PFSK-1 (cell line): ENCODE measurements around the gene MRPS16.

ENCODE experiments used
- FOXP2 ChIP-seq: optimal IDR thresholded peaks from 2 replicates; pipeline ENCODE3; 2011; ENCODE audit warnings: borderline replicate concordance, control low read depth, inconsistent platforms; ENCODE audit not compliant: insufficient read depth; ENCODE audit errors: extremely low read length, extremely low read depth
- POLR2AphosphoS5 ChIP-seq: IDR thresholded peaks from 2 replicates; pipeline ENCODE4 v1.6.1; 2012; ENCODE audit warnings: low read depth, mild to moderate bottlenecking, control low read depth, low read length, moderate library complexity
- REST ChIP-seq, 2 experiments: IDR thresholded peaks; 2 replicates each; pipeline versions ENCODE4 v1.6.1 to v1.8.0; 2011 to 2012; ENCODE audit warnings: low read depth in 2 of 2, low read length in 2 of 2, control low read depth in 1 of 2, inconsistent platforms in 1 of 2, mild to moderate bottlenecking in 1 of 2, moderate library complexity in 1 of 2; ENCODE audit not compliant: insufficient read depth in 1 of 2
- SIN3A ChIP-seq: IDR thresholded peaks from 2 replicates; pipeline ENCODE4 v1.6.1; 2012; ENCODE audit warnings: mild to moderate bottlenecking, low read length, moderate library complexity, borderline replicate concordance; ENCODE audit not compliant: insufficient read depth
- TAF1 ChIP-seq: IDR thresholded peaks from 2 replicates; pipeline ENCODE4 v1.6.1; 2012; ENCODE audit warnings: low read length, control low read depth, borderline replicate concordance; ENCODE audit not compliant: insufficient read depth

Gene MRPS16

GRCh38 chr10:73215749-73216148 is 36.7 kb downstream of the MRPS16 start:
- TF ChIP-seq POLR2AphosphoS5 = no peak
- TF ChIP-seq FOXP2 = no peak
- TF ChIP-seq REST (IDR thresholded peaks at IDR 0.05; ENCODE audit: insufficient read depth in 1 of 2, low read depth in 2 of 2, low read length in 2 of 2) = no peak
- no peak for TF ChIP-seq TAF1
- no peak for TF ChIP-seq SIN3A

GRCh38 chr10:73211106-73211811 is 41.2 kb downstream of the MRPS16 start:
- TF ChIP-seq REST (IDR thresholded peaks at IDR 0.05; ENCODE audit: insufficient read depth in 1 of 2, low read depth in 2 of 2, low read length in 2 of 2) = no peak
- no peak for TF ChIP-seq POLR2AphosphoS5
- no peak for TF ChIP-seq SIN3A
- no peak for TF ChIP-seq FOXP2

- TF ChIP-seq REST (IDR thresholded peaks at IDR 0.05; ENCODE audit: insufficient read depth in 1 of 2, low read depth in 2 of 2, low read length in 2 of 2) = no peak
- no peak for TF ChIP-seq SIN3A
- TF ChIP-seq FOXP2 = no peak
- TF ChIP-seq TAF1 = no peak
- no peak for TF ChIP-seq POLR2AphosphoS5
These were observed 41.9 kb downstream of the MRPS16 start for GRCh38 chr10:73210395-73211105.

GRCh38 chr10:73209705-73210104 is 42.7 kb downstream of the MRPS16 start:
- TF ChIP-seq POLR2AphosphoS5 (no peak), SIN3A (no peak), REST (IDR thresholded peaks at IDR 0.05; ENCODE audit: insufficient read depth in 1 of 2, low read depth in 2 of 2, low read length in 2 of 2) (no peak), FOXP2 (no peak), TAF1 (no peak)
